DMS53 treated with DMSO at 0.1 percent for 48 hours (cell line): ENCODE results near the gene STIL.
A peak's percentile ranks its signal among the peaks of the same experiment; 100 is the strongest.
"Not testable (repeated sequence)": the region's sequence is repeated elsewhere in the genome, so short reads cannot be mapped to it uniquely, and the experiment has no call there.

Experiments
- DNase-seq: peaks from one replicate; lab custom pipeline; 2025; ENCODE audit not compliant: unreplicated experiment; lab: John Stamatoyannopoulos, UW

STIL gene

GRCh38 chr1:47323599-47324031, 9.7 kb upstream of the STIL start:
- peak; percentile 49 for DNase-seq

- not testable (repeated sequence) for DNase-seq
Observed at GRCh38 chr1:47319968-47320367, 6.0 kb upstream of the STIL start.

- no peak for DNase-seq
Observed at GRCh38 chr1:47317841-47318240, 3.9 kb upstream of the STIL start.

- no peak for DNase-seq
Observed at GRCh38 chr1:47309427-47309826, 4.5 kb downstream of the STIL start.

GRCh38 chr1:47302472-47302871, 11.5 kb downstream of the STIL start:
- DNase-seq: no peak

GRCh38 chr1:47298025-47298699, 15.8 kb downstream of the STIL start:
- DNase-seq: no peak

GRCh38 chr1:47295579-47295978, 18.4 kb downstream of the STIL start:
- DNase-seq: no peak

- not testable (repeated sequence) for DNase-seq
Observed at GRCh38 chr1:47294863-47295262, 19.1 kb downstream of the STIL start.

GRCh38 chr1:47288116-47288515, 25.8 kb downstream of the STIL start:
- DNase-seq: not testable (repeated sequence)

- no peak for DNase-seq
Observed at GRCh38 chr1:47280142-47280541, 33.8 kb downstream of the STIL start.

- DNase-seq: no peak
Observed at GRCh38 chr1:47276850-47277249, 37.1 kb downstream of the STIL start.

- DNase-seq: not testable (repeated sequence)
Observed at GRCh38 chr1:47275811-47276210, 38.1 kb downstream of the STIL start.

- not testable (repeated sequence) for DNase-seq
Observed at GRCh38 chr1:47265529-47265928, 48.4 kb downstream of the STIL start.

GRCh38 chr1:47262787-47263413, 51.0 kb downstream of the STIL start:
- DNase-seq: peak; percentile 77

GRCh38 chr1:47257224-47257623, 56.7 kb downstream of the STIL start:
- no peak for DNase-seq

- DNase-seq: no peak
Observed at GRCh38 chr1:47252795-47253194, 61.2 kb downstream of the STIL start.

- no peak for DNase-seq
Observed at GRCh38 chr1:47252369-47252768, 61.6 kb downstream of the STIL start.

GRCh38 chr1:47249755-47250154, 64.2 kb downstream of the STIL start:
- DNase-seq: no peak

GRCh38 chr1:47244339-47244862, 69.5 kb downstream of the STIL start:
- DNase-seq: no peak

- no peak for DNase-seq
Observed at GRCh38 chr1:47243910-47244309, 70.0 kb downstream of the STIL start.

GRCh38 chr1:47241114-47242113, 72.5 kb downstream of the STIL start:
- no peak for DNase-seq
